GM19438 (cell line): ENCODE results near the gene SLC49A3.
"Not testable (repeated sequence)": the region's sequence is repeated elsewhere in the genome, so short reads cannot be mapped to it uniquely, and the experiment has no call there.

ENCODE experiments used
- ATAC-seq: cut with Tn5 transposase; IDR thresholded peaks from one replicate; pipeline ENCODE4 v1.9.1; 2021; ENCODE audit warnings: low read depth; ENCODE audit not compliant: unreplicated experiment

The SLC49A3 gene

DNA sequence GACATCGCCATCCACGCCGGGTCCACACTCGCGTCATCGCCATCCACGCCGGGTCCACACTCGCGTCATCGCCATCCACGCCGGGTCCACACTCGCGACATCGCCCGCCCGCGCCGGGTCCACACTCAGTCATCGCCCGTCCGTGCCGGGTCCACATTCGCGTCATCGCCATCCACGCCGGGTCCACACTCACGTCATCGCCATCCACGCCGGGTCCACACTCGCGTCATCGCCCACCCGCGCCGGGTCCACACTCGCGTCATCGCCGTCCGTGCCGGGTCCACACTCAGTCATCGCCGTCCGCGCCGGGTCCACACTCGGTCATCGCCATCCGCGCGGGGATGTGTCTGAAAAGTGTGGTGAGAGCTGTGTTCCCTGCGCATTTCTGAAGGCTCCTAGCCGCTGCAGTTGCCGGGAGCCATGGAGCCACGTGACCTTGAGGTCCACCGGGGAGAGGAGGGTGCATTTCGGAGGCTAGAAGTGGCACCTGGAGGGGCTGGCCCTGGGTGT, 34.0 kb upstream of the SLC49A3 start:
- ATAC-seq = no peak

DNA sequence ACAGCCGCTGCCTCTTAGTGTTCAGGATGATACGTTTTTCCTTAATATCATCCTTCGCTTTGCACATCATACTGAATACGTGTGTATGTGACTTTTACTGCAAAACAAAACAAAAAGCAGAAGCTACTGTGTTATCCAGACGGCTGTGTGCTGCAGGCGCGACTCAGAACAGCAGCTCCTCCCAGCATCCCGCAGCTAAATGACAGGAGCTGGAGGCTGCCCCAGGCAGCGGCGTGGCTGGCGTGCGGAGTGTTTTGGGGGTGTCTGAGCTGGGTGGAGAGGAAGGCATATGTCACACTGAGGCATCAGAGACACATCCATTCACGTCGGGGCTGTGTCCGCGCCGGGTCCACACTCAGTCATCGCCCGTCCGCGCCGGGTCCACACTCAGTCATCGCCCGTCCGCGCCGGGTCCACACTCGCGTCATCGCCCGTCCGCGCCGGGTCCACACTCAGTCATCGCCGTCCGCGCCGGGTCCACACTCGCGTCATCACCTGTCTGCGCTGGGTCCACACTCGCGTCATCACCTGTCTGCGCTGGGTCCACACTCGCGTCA, 33.3 kb upstream of the SLC49A3 start:
- no peak for ATAC-seq

DNA sequence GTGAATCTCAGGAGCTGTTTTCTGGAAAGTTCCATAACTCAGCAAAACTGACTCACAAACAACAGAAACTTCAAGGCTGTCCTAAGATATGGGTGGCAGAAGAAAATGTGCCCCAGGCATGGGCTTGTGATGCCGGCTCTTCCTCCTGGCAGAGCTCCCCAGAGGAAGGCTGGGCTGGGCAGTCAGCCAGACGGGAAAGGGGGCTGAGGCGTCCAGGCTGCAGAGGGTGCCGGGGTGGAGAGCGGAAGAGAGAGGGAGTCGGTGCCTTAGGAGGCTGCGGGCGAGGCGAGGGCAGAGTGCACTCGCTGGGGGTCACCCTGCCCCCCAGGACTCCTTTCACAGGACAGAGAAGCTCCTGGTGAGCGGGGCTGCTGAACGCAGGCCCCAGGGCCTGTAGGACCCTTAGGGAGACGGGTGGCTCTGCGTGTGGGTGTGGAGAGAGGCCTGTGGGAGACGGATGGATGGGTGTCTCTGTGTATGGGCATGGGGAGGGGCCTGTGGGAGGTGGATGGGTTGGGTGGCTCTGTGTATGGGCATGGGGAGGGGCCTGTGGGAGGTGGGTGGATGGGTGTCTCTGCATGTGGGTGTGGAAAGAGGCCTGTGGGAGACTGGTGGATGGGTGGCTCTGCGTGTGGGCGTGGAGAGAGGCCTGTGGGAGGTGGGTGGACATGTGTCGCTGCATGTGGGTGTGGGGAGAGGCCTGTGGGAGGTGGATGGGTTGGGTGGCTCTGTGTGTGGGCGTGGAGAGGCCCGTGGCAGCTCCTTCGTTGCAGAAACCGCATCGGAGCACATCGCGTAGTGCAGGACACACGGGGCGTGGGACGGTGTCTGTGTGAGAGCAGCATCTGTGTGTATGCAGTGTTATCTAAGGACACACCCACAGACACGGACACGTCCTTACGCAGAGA, 32.6 kb upstream of the SLC49A3 start:
- ATAC-seq = no peak

DNA sequence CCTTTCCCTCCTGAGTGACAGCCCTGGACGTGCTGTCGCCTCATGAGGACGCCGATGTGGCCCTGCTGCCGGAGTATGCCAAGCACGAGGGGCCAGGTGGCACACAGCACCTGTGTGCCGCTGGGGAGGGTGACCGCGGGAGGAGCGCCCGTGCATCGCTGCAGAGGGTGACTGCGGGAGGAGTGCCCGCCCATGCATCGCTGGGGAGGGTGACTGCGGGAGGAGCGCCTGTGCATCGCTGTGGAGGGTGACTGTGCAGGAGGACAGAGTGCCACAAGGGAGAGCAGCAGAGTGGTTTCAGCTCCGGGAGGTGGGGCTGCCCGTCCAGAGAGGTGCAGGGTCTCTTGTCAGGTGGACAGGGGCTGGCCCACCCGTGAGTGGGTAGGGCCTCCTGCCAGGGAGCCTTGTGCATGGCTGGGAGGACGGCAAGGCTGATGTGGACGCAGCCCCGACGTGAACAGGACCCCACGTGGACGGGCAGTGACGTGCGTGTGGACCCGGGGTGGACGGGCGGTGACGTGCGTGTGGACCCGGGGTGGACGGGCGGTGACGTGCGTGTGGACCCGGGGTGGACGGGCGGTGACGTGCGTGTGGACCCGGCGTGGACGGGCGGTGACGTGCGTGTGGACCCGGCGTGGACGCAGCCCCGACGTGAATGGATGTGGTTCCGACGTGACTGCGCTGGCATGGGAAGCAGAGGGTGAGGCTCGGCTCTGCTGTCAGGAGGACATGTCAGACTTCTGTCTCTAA, 31.3 kb upstream of the SLC49A3 start:
- no peak for ATAC-seq

DNA sequence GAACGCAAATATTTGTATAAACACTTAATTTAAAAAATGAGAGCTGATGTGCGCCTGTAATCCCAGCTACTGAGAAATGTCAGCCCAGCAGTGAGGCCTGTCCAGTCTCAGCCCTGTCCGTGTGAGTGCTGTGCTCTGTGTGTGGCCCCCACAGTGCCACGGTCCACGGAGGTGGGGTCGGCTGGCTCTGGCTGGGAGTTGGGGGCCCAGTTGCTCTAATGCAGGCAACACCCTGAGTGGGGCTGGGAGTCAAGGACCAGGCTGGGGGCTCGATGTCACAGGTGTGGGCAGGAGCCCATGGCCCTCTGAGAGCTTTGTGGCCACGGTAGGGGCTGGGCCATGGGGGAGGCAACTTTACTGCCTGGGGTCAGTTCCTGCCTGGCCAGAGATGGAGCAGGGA, 29.5 kb upstream of the SLC49A3 start:
- ATAC-seq = no peak

DNA sequence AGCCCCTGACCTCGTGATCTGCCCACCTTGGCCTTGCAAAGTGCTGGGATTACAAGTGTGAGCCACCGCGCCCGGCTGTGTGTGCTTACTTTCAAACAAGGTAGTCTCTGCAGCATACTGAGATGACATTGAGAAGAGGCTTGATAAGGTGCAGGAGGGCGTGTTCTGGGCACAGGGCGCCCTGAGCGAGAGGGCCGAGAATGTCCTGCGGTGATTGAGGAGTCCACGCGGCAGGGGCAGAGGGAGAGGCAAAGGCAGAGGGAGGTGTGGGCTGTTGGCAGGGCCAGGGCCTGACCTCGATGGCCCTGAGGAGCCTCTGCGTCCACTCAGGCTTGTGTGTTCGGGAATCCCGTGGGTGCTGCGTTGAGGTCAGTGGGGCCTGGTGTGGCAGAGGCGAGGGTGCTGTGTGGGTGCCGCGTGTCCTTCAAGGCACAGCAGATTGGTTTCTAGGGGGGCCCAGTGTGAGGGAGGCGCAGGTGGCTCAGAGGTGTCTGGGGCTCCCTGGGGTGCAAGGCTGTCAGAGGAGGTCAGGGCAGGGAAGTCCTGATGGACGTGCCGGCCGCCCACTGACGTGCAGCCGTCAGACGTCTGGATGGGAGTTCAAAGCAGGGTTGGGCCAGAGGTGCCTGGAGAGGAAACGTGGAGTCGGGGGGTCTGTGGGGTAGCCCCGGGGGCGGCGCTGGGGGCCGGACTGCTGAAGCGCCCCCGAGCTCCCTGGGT, 28.8 kb upstream of the SLC49A3 start:
- ATAC-seq = no peak

DNA sequence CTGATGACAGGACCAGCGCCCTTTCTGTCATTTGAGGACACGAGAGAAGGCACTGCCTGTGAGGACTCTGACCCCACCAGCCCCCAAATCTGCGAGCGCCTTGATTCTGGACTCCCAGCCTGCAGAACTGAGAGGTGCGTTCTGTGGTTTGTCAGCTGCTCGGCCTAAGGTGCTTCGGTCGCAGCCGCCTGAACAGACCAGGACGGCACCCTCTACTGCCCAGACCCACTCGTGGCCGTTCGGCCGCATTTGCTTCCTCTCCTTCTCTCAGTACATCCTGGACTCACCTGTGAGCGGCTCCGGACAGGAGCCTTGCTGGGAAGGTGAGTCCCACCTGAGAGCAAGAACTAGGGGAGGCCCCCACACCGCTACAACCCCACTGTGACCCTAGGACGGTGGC, 25.1 kb upstream of the SLC49A3 start:
- ATAC-seq = no peak

DNA sequence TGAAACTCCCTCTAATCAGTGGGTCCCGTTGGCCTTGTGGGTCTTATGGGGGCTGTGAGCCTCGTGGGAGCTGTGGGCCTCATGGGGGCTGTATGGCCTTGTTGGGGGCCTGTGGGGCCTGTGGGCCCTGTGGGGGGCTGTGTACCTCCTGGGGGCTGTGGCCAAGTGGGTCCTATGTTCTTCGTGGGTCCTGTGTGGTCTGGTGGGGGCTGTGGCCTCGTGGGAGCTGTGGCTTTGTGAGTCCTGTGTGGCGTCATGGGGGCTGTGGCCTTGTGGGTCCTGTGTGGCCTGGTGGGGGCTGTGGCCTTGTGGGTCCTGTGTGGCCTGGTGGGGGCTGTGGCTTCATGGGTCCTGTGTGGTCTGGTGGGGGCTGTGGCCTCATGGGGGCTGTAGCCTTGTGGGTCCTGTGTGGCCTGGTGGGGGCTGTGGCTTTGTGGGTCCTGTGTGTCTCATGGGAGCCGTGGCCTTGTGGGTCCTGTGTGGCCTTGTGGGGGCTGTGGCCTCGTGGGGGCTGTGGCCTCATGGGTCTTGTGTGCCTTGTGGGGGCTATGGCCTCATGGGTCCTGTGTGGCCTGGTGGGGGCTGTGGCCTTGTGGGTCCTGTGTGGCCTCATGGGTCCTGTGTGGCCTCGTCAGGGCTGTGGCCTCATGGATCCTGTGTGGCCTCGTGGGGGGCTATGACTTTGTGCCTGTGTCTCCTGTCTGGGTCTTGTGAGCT, 24.1 kb upstream of the SLC49A3 start:
- no peak for ATAC-seq

DNA sequence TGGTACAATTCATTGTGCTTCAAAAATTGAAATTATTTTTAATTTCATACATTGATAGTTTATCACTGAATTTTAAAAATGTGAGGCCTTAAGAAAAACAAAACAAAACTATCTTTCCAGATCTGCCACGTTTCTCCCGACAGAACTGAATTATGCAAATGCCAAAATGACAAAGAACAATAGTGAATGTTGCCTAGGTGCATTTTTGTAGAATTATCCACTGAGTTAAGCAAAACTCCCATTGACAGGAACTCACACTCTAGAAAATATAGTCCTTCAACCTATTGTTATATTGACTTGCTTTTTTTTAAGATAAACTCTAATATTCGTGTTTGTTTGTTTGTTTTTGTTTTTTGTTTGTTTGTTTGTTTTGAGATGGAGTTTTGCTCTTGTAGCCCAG, 23.1 kb upstream of the SLC49A3 start:
- ATAC-seq = no peak

DNA sequence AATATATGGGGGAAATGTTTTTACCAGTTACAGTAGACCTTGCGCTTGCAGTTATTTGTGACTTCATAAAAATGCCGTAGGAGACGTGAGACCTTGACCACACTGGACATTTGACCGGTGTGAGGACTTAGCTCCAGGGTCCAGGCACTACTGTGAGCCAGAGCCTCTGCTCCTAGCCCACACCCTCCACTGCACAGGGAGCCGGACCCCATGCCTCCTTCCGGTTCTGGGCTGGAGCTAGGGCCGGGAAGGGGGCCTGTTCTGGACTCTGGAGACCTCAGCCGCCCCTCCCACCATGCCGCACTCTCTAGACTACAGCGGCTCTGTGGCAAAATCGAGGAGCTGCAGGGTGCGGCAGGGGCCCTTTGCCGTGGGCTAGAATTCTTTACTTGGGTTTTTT, 22.0 kb upstream of the SLC49A3 start:
- ATAC-seq = no peak

DNA sequence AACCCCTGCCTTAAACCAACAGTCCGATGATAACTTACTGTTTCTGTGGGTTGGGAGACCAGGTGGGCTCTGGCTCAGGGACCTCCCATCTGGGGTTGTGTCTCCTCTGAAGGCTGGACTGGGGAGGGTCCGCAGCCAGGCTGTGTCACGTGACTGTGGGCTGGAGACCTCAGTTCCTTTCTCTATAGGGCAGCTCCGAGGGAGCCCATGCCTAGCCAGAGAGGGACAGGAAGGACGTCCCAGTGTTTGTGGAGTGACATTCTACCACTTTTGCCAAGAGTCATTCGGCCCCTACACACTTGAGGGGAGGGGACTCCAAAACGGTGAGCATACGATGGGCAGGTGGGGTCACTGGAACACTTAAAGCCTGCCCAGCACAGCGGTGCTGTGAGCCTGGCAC, 21.2 kb upstream of the SLC49A3 start:
- no peak for ATAC-seq

DNA sequence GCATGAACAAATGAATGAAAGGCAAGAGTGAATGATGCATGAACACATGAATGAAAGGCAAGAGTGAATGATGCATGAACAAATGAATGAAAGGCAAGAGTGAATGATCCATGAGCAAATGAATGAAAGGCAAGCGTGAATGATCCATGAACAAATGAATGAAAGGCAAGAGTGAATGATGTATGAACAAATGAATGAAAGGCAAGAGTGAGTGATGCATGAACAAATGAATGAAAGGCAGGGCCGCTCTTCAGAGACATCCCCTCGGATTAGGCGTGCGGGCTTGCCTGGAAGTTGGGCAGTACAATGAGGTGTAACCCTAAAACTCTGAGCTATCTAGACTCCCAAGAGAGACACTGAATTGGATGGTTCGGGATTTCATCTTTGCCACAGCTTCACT, 20.4 kb upstream of the SLC49A3 start:
- no peak for ATAC-seq

DNA sequence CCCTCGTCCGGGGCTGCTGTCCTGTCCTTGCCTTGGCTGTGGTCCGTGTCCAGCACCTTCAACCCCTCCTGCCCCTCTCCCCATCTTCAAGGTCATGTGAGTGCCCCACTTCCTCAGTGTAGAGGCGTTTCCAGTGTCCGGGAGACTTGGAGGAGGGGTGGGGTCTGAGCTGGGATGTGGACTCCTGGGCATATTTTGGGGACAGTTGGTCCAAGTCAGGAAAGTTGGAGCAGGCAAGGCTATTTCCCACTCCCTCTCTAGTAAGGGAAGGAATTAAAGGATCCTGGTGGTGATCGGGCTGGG, 19.6 kb upstream of the SLC49A3 start:
- ATAC-seq = no peak

DNA sequence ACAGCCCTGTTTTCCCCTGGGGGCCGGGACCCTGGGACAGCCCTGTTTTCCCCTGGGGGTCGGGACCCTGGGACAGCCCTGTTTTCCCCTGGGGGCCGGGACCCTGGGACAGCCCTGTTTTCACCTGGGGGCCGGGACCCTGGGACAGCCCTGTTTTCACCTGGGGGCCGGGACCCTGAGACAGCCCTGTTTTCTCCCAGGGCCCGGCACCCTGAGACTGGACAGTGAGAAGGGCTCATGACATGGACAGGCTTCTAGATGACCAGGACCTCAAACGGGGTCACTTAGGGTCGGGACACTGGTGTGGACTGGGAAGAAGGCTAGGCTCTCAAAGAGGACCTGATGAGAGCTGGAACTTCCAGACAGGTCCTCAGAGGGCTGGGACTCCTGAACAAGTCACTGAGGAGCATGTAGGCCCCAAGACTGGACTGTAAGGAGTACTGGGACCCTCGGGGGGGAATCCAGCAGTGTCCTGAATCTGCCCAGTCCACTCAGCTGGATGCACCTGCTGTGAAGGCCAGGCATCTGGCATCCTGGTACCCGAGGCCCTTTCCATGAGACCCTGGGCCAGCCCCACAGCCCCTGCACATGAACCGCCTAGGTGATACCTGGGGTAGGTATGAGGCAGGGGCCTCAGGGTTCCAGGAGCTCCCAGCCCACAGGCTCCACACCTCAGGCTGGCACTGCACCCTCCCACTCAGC, 19.1 kb upstream of the SLC49A3 start:
- no peak for ATAC-seq

DNA sequence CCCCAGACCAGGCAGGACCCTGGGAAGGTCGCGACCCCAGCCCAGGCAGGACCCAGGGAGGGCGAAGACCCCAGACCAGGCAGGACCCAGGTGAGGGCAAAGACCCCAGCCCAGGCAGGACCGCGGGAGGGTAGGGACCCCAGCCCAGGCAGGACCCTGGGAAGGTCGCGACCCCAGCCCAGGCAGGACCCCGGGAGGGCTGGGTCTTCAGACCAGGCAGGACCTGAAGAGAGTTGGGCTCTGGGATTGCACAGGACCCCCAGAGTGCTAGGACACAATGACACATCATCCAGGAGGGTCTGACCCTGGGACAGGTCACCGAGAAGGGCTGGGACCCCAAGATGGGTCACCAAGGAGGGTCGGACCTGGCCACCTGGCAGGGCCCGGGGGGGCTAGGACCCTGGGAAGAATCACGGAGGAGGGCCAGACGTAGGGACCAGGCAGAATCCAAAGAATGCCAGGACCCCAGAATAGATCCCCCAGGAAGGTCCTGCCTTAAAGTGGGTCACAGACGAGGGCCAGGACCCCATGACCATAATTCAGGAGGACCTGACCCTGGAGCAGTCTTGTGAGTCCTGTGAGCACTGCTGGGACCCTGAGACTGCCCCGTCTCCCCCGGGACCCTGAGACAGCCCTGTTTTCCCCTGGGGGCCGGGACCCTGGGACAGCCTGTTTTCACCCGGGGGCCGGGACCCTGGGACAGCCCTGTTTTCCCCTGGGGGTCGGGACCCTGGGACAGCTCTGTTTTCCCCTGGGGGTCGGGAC, 18.1 kb upstream of the SLC49A3 start:
- no peak for ATAC-seq

DNA sequence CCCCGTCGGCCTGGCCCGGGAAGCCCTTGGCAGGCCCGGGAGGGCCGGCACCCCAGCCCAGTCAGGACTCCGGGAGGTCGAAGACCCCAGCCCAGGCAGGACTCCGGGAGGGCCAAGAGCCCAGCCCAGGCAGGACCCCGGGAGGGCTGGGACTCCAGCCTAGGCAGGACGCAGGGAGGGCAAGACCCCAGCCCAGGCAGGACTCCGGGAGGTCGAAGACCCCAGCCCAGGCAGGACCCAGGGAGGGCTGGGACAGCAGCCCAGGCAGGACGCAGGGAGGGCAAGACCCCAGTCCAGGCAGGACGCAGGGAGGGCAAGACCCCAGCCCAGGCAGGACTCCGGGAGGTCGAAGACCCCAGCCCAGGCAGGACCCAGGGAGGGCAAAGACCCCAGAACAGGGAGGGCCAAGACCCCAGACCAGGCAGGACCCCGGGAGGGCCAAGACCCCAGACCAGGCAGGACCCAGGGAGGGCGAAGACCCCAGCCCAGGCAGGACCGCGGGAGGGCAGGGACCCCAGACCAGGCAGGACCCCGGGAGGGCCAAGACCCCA, 17.2 kb upstream of the SLC49A3 start:
- ATAC-seq = not testable (repeated sequence)

DNA sequence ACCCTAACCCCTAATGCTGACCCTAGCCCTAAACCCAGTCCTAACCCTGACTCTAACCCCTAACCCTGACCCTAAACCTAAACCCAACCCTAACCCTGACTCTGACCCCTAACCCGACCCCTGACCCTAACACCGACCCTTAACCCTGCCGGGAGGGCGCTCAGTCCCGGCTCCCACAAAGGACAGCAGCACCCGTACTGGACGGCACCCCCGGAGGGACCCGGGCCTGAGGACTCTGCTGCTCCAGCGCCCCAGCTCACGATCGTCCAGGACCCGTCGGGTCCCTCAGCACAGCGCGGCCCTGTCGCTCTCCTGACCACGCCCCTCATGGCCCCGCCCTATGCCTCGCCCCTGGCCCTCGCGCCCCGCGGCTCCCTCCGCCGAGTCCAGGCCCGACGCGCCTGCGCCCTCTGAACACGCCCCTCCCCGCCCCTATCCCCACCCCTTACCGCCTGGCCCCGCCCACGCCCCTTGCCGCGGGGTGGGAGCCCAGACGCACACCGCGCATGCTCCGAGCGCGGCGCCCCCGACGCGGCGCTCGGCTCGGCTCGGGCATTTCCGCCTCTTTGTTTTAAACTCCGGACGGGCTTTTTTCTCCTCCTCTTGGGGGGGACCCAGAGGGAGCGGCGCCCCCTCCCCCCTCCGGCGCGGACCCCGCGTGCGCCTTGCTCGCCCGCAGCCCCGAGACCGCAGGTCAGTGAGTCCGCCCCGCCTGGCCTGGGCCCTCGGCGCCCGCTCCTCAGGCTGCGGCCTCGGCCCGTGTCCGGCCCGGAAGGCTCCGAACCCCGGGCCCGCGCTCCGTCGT, 16.5 kb upstream of the SLC49A3 start, which contains the start of gene PCGF3:
PCGF3 (plus strand) TSS at position 555 of the 805 bp plus-strand sequence. CDS start 27,849 bp downstream, outside the sequence.
- peak; percentile 97 for ATAC-seq

DNA sequence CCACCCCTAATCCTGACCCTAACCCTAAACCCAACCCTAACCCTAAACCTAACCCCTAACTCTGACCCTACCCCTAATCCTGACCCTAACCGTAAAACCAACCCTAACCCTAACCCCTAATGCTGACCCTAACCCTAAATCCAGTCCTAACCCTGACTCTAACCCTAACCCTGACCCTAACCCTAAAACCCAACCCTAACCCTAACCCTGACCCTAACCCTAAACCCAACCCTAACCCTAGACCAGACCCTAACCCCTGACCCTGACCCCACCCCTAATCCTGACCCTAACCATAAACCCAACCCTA, 16.0 kb upstream of the SLC49A3 start:
- no peak for ATAC-seq
